Measurements from ENCODE around the gene RARG. TPM values are rescaled to one million over a fixed set of nuclear protein-coding genes. Genes with fewer than 3 reads are reported as not detected.

Gene RARG
- total RNA-seq, 2 donors from 2014 or later = 13.5 to 24.1 TPM

DNA sequence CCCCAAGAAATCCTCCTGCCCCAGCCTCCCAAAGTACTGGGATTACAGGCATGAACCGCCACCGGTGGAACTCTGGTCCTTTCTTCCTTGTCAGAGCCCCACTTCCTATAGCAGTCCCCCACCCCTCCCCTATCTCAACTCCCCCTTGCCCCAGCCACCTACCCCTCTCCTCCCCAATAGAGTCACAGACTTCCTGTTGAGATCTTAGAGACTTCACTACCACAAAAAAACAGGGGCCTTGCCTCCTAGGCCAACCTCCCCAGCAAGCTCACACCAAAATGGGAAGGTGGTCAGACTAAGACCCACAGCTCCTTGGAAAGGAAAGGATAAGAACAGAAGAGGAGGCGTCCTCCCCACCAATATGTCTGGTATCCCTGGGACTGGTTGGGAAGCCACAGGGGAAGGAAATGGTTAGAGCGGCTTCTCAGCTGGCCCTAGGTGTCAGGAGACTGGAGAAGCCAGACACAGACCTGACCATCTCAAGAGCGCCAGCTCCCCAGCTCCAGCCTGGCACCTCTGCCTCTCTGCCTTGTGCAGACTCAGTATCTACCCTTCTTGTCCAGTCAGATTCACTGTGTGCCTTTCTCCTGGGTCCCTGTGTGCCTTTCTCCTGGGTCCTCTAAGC lies 33.4 kb downstream of the RARG start:
- intact Hi-C loops (cut with DNase I) = loop anchor here (5.0 kb wide), 2 partner anchors 41 to 131 kb away; no protein-coding TSS in a partner anchor
- ATAC-seq (no peak), DNase-seq (no peak)

DNA sequence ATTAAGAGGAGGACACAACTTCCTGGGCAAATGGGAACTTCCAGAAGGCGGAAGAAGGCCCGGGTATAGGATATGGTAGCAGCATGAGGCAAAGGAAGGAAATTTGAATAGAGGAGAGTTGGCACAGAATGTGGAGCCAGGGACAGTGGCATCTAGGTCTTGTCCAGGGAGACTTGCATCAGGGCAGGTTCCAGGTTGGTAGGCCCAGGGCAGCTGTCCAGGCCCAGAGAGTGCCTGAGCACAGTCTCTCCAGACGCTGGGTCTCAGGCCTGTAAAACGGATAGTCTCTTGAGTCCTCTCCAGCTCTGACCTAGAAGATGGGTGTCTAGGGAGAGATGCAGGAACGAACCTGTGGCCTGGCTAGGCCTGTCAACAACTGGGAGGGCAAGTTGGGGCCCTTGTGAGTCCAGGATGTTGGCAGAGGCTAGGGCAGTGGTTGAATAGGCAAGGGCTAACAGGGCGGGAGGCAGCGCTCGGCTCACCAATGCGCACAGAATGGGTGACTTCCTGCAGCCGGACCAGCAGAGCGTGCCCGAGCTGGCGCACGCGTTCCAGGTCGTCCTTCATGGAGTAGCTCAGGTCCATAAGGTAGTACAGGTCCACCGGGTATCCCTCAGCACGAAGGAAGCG lies 34.9 kb downstream of the RARG start:
- no peak for DNase-seq
- intact Hi-C loops (cut with DNase I) = loop anchor here (2.0 to 5.0 kb wide), 3 partner anchors 38 to 130 kb away; no protein-coding TSS in a partner anchor
- ATAC-seq = peak in 1 of 2 donors; percentile 9

DNA sequence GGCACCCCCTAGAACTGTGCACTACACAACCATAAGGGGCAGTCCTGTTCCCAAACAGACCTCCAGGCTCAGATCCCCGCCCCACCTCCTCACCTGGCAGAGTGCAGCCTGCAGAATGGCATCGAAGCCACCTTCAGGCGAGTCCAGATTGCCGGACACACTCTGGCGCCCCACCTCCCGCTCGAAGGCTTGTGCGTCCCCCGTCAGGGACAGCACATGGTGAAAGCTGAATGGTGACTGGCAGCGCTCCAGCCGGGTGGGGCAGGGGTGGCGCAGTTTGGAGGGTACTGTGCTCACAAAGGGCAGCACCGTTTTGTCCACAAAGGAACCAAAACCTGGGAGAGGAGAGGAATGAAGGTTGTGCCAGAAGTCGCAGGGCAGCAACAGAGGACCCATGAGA lies 35.5 kb downstream of the RARG start:
- intact Hi-C loops (cut with DNase I) = loop anchor here (2.0 to 5.0 kb wide), 3 partner anchors 38 to 129 kb away; no protein-coding TSS in a partner anchor
- DNase-seq (no peak), ATAC-seq (no peak)

DNA sequence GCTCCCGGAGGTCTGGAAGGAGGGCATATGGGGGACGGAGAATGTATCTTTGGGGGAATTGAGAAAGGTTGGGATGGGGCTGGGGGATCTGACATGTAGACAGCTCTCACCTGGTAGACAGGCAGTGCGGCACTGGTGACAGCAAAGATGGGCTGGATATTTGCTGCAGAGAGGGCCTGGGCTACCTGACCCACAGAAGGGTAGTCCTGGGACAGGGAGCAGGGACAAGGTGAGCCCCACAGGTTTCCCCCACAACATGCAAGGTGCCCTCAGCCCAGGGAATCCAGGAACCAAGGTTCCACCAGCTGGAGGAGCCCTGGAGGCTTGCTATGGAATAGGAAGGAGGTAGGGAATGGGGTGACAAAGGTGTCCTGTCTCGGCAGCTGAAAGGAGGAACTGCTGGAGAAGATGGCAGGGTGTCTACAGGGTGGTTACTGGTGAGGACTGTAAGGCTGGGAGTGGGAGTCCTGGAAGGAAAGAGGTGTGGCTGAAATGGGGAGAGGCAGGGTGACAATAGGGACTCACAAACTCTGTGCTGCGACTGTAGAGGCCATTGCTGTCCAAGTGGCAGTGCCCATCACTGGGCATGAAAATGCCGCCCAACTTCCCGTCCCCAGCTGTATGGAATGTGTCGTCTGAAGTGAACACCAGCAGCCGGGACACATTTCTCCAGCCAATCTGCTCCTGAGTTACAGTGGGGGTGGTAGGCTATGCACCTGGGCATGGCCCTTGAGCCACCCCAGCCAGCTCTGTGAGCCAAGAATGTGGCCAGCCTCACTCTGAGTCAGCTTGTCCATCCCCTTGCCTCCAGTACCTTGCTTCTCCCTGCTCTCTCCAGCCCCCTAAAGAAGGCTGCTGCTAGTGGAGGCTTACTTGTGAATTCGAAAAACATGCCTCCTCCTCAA lies 36.2 kb downstream of the RARG start:
- DNase-seq (no peak), ATAC-seq (no peak)
- intact Hi-C loops (cut with DNase I) = loop anchor here (2.0 to 5.0 kb wide), 3 partner anchors 37 to 128 kb away; no protein-coding TSS in a partner anchor

DNA sequence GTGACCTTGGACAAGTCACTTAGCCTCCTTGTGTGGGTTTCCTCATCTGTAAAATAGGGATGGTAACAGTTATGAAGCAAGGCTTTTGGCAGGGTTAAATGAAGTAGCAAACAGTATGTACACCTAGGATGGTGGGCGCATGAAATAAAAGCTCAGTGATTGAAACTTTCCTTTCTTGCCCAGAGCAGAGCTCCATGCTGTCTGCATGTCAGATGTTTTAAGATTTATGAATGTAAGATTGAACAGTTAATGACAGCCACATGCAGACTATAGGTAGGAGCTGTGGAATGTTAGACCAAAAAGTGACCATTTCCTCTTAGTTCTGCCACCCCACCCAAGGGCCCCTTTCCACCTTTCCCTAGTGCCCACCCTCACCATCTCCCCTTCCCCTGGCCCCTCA lies 37.0 kb downstream of the RARG start:
- no peak for ATAC-seq
- intact Hi-C loops (cut with DNase I) = loop anchor here (5.0 kb wide), 2 partner anchors 38 to 128 kb away; no protein-coding TSS in a partner anchor
- DNase-seq = no peak

DNA sequence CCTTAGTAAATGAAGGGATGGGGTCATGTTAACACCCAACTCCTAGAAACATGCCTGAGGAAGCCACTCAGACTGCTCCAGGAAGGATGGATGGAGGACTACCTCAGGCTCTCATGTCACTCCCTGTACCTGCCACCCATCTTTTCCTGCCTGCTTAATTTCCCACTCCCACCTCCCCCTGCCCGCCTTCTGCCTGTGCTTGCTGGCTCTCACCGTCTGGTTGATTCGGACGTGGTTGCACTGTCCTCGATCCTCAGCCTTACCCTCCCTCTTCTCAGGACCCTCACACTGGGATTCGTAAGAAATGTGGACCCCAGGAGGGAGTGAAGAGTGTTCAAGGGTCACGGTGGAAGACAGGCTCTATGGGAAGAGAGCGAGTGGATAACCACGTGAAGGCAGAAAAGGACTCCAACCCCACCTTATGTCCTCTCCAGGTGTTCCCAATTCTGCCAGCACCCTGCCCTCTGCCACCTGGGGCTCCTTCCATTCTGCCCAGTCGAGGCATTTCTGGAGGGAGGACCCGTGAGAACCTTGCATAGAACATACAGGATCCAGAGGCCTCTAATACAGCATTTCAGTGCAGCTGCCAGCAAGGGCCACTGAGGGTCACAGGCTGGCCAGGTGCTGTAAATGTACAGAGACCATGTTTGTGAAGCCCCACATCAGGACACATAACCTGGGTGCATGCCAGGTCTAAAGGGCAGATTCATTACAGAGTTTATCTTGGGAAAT lies 37.9 kb downstream of the RARG start:
- DNase-seq (no peak), ATAC-seq (no peak)
- intact Hi-C loops (cut with DNase I) = loop anchor here in 1 of 2 donors (5.0 kb wide), 1 partner anchor 127 kb away; no protein-coding TSS in a partner anchor

DNA sequence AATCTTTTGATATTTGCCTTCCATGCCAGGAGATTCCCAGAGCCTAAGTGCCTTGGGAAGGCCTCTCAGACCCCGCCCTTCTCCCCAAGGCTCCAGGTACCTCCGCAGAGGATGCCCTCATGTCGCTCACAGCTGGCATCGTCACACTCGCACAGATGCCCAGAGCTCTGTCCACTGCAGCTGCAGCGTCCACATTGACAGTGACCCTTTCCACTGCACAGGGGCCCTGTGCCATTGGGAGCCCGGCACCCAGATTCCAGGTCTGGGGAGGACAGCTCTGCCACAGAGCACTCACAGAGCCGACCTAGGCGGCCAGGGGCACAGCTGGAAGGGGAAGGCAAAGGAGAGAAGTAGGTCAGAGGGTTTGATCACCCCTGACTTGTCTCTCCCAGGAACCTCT lies 39.0 kb downstream of the RARG start:
- DNase-seq = no peak
- intact Hi-C loops (cut with DNase I) = loop anchor here in 1 of 2 donors (5.0 kb wide), 1 partner anchor 126 kb away; no protein-coding TSS in a partner anchor

DNA sequence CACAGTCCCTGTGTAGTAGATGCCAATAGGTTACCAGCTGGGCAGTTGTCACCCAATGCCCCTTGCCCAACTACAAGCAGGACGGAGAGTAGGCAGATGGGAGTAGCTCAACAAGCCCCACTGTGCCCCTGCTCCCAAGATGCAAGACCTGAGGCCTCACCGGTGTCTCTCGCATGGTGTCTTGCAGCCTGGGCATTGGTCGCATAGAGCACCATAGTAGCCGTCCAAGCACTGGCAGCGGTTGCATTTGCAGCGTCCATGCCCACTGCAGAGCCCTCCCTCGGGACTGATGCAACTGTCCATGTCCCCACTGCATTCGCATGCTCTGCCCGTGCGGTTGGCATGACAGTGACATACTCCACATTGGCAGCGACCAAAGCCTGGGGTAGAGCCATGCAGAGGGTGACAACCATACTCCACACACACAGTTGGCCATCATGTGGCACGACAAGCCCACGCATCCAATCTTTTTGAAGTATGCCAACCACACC lies 39.4 kb downstream of the RARG start:
- intact Hi-C loops (cut with DNase I) = loop anchor here in 1 of 2 donors (5.0 kb wide), 1 partner anchor 125 kb away; no protein-coding TSS in a partner anchor
- ATAC-seq = no peak
- DNase-seq = no peak

More for the DNA sequence above, 39.0 kb downstream of the RARG start:
- ATAC-seq = no peak

DNA sequence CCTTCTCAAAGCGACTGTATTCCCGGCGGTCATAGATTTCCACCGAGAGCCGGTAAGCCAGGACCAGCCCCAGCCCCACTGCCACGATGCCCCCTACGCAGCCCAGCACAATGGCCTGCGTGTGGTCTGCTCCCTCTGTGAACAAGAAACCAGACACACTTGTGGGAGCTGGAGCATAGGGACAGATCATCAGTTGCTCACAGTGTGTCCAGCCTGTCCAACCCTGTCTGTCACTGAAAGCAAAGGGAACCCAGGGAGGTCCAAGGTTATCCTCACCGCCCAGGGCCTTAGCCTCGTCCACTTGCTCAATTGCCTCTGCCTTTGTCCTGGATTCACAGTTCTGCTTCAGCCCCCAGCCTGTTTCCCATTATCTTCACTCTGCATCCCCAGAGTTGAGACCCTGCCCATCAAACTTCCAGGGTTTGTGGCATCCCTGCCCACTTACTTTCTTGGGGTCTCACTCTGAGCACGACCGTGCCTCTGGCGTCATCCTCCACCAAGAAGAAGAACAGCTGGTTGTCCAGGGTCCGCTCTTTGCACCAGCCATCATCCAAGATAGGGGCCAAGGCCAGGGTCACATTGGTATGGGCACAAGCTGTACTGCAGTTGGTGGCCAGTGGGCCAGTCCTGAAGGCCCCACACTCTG lies 40.0 kb downstream of the RARG start:
- intact Hi-C loops (cut with DNase I) = loop anchor here in 1 of 2 donors (5.0 kb wide), 1 partner anchor 125 kb away; no protein-coding TSS in a partner anchor
- no peak for DNase-seq
- ATAC-seq = no peak

DNA sequence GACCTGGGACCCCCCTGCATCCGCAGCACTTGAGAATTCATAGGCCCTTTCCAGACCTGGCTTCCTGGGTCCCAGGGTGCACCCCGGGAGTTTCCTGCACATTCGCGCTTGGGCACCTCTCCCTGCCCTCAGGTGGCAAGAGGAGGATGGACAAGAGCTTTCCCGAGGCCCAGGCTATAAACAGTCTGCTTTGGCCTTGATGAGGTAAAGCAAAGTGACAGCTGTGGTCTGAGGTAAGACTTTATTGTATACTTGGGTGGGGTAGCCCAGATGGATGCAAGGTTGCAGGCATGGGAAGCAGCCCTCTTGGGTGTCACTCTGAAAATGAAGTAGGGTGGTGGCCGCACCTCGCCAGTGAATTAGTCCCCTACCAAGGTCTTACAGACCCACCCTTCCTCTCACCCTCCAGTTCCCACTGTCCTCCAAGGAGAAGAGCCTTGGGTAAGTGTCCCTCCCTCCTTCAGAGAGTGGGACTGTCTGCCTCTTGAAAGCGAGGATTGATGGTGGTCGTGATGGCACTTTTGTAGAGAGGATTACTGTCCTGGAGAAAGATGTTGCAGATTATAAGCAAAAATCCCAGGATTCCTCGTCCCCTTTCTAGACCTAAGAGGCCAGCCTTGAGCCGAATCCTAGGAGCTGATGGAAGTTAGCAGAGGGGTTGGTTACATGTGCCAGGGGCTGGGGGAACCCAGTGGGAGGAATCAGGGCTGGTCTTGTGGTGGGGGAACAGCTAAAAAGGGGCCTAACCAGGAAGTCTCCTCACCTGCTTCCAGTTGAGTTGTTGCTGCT lies 40.7 kb downstream of the RARG start:
- intact Hi-C loops (cut with DNase I) = loop anchor here in 1 of 2 donors (5.0 kb wide), 1 partner anchor 124 kb away; no protein-coding TSS in a partner anchor
- DNase-seq = no peak
- ATAC-seq = no peak

DNA sequence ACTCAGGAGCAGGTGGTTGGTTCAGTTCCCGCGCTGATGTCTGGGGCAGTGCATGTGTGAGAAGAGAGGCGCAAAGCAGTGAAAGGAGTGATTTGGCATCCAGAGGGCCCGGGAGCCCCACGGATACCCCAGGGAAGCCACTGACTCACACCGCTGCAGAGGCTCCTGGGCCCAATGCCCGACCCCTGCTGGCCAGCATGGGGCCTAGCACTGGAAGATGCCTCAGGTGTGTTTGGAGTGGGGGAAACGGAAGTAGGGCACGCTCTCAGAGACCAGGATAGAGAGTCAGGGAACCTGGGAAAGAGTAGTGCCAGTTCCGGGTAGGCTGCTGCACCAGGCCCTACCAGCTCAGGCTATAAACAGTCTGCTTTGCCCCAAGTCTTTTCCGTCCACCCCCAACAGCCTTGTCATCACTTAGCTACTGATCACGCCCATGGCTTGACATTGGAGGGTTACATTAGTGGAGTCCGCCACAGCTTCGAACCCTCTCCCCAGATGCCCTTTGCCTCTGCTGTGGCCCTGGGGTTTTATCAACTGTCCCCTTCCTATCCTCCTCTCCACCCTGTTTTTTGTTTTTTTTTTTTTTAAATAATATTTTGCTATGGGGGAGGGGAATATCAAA lies 41.8 kb downstream of the RARG start:
- peak; percentile 73 for DNase-seq
- intact Hi-C loops (cut with DNase I) = loop anchor here in 1 of 2 donors (5.0 kb wide), 1 partner anchor 123 kb away; no protein-coding TSS in a partner anchor
- ATAC-seq = peak; percentile 79 to 84

DNA sequence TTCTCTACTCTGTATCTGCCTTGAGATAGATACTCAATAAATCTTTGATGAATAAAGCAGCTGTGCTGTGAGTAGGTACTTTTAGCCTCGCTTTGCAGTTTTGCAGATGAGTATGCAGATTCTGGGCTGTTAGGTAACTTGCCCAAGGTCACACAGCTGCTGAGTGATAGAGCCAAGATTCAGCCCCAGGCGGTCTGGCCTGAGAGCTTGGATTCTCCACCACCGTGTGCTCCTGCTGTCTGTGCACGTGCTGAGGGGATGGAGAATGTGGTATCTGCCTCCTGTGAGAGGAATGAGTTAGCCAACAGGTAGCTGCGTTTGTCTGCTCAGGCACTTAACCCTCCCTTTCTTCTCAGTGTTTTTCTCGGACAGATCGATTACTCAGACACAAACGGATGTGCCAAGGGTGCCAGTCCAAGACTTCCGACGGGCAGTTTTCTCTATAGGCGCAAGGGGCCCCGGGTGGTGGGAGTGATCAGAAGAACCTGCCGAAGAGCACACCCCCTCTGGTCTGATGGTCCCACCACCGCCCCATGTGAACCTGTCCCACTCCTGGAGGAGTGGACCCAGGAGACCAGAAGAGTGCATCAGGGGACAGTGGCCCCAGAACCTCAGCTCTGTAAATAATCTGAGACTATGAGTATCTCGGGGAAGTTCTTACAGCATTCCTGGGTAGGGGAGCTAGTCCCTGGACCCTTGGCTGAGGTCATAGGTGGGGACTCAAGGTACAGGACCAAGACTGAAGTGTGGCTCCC lies 44.7 kb downstream of the RARG start:
- intact Hi-C loops (cut with DNase I) = no loop called here
- DNase-seq (no peak), ATAC-seq (no peak)

DNA sequence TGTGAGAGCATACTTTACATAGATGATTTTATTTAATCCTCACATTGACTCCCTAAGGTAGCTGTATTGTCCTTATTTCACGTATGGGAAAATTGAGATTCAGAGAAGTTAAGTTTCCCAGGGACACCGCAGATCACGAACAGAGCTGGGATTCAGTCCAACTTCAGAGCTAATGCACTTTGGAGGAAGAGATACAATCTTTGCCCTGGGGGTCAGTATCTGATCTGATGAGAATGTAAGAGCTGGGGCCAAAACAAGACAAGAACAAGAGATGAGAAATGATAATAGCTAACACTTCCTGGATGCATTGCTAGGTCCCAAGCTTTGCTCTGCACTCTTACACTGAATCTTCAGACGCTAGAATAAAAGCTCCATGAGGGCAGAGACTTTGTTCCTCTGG lies 45.3 kb downstream of the RARG start:
- ATAC-seq (no peak), DNase-seq (no peak)
- intact Hi-C loops (cut with DNase I) = no loop called here

DNA sequence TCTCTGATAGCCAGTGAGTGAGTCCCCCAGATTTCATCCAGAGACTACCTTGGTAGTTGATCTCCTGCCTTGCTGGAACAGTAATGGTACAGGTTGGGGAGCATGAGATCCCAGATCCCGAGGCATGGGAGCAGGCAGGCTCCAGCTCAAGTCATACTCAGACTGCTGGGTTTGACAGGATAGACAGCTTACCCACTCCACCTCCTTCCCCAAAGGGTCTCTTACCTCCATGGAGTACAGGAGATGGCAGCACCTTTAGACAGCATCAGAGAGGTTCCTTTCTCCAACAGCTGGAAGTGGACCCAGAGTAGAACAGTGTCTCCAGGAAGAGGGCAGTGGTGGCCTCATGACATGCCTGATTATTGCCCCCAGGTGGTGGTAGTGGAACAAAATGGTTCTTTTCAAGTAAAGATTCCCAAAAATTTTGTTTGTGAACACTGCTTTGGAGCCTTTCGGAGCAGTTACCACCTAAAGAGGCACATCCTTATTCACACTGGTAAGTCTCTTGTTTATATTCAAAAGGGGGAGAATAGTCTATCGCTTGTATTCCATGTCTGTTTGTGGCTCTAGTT lies 46.3 kb downstream of the RARG start:
- ATAC-seq (no peak), DNase-seq (no peak)
- intact Hi-C loops (cut with DNase I) = no loop called here

DNA sequence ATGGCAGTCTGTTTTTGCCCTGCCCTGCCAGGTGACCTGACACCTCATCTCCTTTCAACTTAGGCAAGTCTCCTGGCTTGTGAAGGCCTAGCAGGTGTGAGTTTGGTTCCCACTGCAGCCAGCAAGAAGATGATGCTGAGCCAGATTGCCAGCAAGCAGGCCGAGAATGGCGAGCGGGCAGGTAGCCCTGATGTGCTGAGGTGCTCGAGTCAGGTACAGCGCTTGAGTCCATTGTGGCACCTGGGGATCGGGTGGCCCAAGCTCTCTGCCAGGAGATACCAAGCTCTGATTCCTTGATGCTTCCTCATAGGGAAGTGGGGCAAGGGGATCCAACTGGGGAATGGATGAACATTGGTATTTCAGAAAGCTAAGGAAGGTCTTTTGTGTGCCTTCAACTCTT lies 47.2 kb downstream of the RARG start:
- no peak for ATAC-seq
- DNase-seq = no peak
- intact Hi-C loops (cut with DNase I) = no loop called here

DNA sequence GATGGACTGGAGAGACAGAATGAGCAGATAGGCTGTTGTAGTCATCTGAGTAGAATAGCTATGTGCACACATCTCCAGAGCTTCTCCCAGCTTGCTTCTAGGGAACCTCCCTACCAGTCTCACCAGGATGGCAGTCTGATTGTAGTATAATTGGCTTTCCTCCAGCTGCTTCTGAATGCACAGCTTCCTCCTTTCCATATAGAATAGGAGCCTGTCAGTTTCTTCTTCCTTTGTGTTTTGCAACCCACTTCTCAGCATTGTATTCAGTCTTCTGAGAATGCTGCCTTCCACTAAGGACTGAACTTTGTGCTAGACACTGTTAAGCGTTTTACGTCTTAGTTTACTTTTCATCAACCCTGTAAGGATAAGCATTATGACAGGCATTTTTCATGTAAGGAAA lies 49.1 kb downstream of the RARG start:
- intact Hi-C loops (cut with DNase I) = no loop called here
- DNase-seq (no peak), ATAC-seq (no peak)

Data from left cardiac atrium (tissue), 4 donors.